ENCODE measurements around the gene SEL1L2. TPM values are rescaled to one million over a fixed set of nuclear protein-coding genes. Genes with fewer than 3 reads are reported as not detected.

Gene SEL1L2
- total RNA-seq, 1 donor from 2014 or later = not detected

GRCh38 chr20:13874394-13875157 is 115.8 kb downstream of the SEL1L2 start:
- Histone ChIP-seq H3K27me3 (no peaks in the 10 kb centered on the region), H3K27ac (no peak overlapping the region), H3K4me3 (no peak overlapping the region), H3K4me1 (peaks cover 14% of the 10 kb centered on the region), H3K9me3 (no peaks in the 10 kb centered on the region), H3K36me3 (no peaks in the 10 kb centered on the region)
- no peak for DNase-seq (ENCODE audit: extremely low spot score in 2 of 2)
- intact Hi-C loops (cut with DNase I) = no loop called here
- TF ChIP-seq POLR2A (IDR thresholded peaks at IDR 0.05) (no peak), POLR2AphosphoS5 (IDR thresholded peaks at IDR 0.05; ENCODE audit: insufficient read depth in 1 of 2, low read depth in 1 of 2) (no peak)
- TF ChIP-seq, protein P1, sequence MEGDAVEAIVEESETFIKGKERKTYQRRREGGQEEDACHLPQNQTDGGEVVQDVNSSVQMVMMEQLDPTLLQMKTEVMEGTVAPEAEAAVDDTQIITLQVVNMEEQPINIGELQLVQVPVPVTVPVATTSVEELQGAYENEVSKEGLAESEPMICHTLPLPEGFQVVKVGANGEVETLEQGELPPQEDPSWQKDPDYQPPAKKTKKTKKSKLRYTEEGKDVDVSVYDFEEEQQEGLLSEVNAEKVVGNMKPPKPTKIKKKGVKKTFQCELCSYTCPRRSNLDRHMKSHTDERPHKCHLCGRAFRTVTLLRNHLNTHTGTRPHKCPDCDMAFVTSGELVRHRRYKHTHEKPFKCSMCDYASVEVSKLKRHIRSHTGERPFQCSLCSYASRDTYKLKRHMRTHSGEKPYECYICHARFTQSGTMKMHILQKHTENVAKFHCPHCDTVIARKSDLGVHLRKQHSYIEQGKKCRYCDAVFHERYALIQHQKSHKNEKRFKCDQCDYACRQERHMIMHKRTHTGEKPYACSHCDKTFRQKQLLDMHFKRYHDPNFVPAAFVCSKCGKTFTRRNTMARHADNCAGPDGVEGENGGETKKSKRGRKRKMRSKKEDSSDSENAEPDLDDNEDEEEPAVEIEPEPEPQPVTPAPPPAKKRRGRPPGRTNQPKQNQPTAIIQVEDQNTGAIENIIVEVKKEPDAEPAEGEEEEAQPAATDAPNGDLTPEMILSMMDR (IDR thresholded peaks at IDR 0.05) = no peak

DNA sequence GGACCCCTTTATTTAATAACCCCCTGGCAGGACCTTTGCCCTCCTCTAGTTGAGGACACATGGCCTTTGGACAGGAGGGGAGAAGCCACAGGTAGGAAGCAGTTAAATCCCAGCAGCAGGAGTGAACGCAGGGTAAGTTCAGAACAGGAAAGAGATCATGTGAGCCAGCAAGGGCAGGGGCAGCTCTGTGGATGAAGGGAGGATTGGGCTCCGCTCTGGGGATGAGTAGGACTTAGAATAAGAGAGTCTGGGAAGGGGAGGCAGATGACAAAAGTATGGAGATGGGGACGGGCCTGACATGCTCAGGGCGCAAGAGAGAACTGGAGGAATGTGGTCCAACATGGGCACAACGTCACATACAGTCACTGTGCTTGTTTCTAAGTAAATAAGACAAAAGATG is 116.6 kb downstream of the SEL1L2 start:
- no peak for TF ChIP-seq POLR2AphosphoS5 (IDR thresholded peaks at IDR 0.05; ENCODE audit: insufficient read depth in 1 of 2, low read depth in 1 of 2)
- TF ChIP-seq, protein P1 (IDR thresholded peaks at IDR 0.05) = no peak
- no peak for TF ChIP-seq POLR2A (IDR thresholded peaks at IDR 0.05)
- H3K27ac ChIP-seq = no peak overlapping the region
- H3K36me3 ChIP-seq = no peaks in the 10 kb centered on the region
- no peak overlapping the region for H3K4me3 ChIP-seq
- peaks cover 21% of the 10 kb centered on the region for H3K4me1 ChIP-seq
- intact Hi-C loops (cut with DNase I) = no loop called here
- H3K27me3 ChIP-seq = no peaks in the 10 kb centered on the region
- H3K9me3 ChIP-seq = no peaks in the 10 kb centered on the region
- no peak for DNase-seq (ENCODE audit: extremely low spot score in 2 of 2)

- DNase-seq (ENCODE audit: extremely low spot score in 2 of 2) = no peak
- TF ChIP-seq, protein P1 (IDR thresholded peaks at IDR 0.05) = no peak
- TF ChIP-seq POLR2A (IDR thresholded peaks at IDR 0.05) (no peak), POLR2AphosphoS5 (IDR thresholded peaks at IDR 0.05; ENCODE audit: insufficient read depth in 1 of 2, low read depth in 1 of 2) (no peak)
- H3K4me1 ChIP-seq = peaks cover 33% of the 10 kb centered on the region
- H3K36me3 ChIP-seq = no peaks in the 10 kb centered on the region
- H3K9me3 ChIP-seq = no peaks in the 10 kb centered on the region
- H3K4me3 ChIP-seq = no peak overlapping the region
- H3K27me3 ChIP-seq = no peaks in the 10 kb centered on the region
- no peak overlapping the region for H3K27ac ChIP-seq
- intact Hi-C loops (cut with DNase I) = no loop called here
Measured at GRCh38 chr20:13870170-13870748, 120.2 kb downstream of the SEL1L2 start.

DNA sequence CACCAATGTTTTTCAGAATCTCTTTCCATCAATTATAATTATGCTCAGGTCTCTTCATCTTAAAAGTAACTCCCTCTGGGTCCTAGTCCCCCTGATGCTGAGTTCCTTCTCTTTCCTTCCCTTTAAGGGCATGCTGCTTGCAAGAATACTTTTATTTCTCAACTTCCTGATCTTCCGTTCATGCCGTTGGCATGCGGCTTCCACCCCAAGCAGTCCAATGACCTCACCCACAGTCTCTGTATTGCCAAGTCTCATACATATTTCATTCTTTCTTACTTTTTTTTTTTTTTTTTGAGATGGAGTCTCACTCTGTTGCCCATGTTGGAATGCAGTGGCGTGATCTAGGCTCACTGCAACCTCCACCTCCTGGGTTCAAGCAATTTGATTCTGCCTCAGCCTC is 122.1 kb downstream of the SEL1L2 start:
- Histone ChIP-seq H3K9me3 (no peaks in the 10 kb centered on the region), H3K27ac (peak overlapping the region; percentile 66), H3K36me3 (no peaks in the 10 kb centered on the region), H3K27me3 (no peaks in the 10 kb centered on the region), H3K4me3 (no peak overlapping the region), H3K4me1 (peaks cover 38% of the 10 kb centered on the region)
- no peak for DNase-seq (ENCODE audit: extremely low spot score in 2 of 2)
- intact Hi-C loops (cut with DNase I) = no loop called here
- TF ChIP-seq, protein P1 (IDR thresholded peaks at IDR 0.05) = no peak
- TF ChIP-seq POLR2A (IDR thresholded peaks at IDR 0.05) = no peak
- TF ChIP-seq POLR2AphosphoS5 (IDR thresholded peaks at IDR 0.05; ENCODE audit: insufficient read depth in 1 of 2, low read depth in 1 of 2) = no peak

DNA sequence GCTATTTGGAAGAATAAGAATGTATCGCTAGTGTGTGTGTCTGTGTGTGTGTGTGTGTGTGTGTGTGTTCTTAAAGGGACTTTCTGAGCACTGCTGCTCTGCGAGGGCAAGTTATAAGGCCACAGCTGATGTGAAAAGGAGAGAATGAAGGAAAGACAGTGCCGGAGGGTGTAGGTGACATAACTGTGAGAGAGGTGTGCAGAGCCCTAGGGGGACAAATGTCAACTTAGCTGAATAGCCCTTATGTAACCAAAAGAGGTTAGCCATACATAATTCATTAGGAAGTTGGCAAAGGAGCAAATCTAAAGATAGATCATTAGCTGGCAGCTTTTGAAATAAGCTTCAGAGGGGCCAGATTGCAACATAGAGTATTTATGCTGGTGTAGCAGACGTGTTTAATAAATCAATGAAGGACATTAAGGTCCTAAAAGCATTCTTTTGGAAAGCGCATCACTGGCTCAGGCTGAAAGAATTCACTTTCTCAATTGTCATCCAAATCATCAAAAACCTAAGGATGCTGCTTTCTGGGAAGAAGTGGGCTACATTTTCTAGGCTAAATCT is 124.5 kb downstream of the SEL1L2 start:
- TF ChIP-seq POLR2AphosphoS5 (IDR thresholded peaks at IDR 0.05; ENCODE audit: insufficient read depth in 1 of 2, low read depth in 1 of 2) = peak; percentile 17 to 64
- no peak for TF ChIP-seq POLR2A (IDR thresholded peaks at IDR 0.05)
- TF ChIP-seq, protein P1 (IDR thresholded peaks at IDR 0.05) = no peak
- DNase-seq (ENCODE audit: extremely low spot score in 2 of 2) = no peak
- H3K36me3 ChIP-seq = no peaks in the 10 kb centered on the region
- peaks cover 38% of the 10 kb centered on the region for H3K4me1 ChIP-seq
- intact Hi-C loops (cut with DNase I) = no loop called here
- peak overlapping the region; percentile 66 for H3K27ac ChIP-seq
- H3K4me3 ChIP-seq = no peak overlapping the region
- no peaks in the 10 kb centered on the region for H3K9me3 ChIP-seq
- no peaks in the 10 kb centered on the region for H3K27me3 ChIP-seq

Data from vagina (tissue), 2 donors.